Keratinocyte (primary cell): ENCODE measurements around the gene ANGEL1. TPM values are rescaled to one million over a fixed set of nuclear protein-coding genes. Genes with fewer than 3 reads are reported as not detected.

Experiments
- DNase-seq: peaks from one replicate; pipeline ENCODE4 v3.0.0-alpha.2; 2011; ENCODE audit warnings: low read depth, missing footprints, low spot score
- FAIRE-seq: peaks from 2 replicates; lab custom pipeline; 2011; peaks lifted over from hg19 to GRCh38; lab: Jason Lieb, UNC
- H2AFZ ChIP-seq: 2 replicates; pipeline ENCODE4 v1.6.0; 2012; ENCODE audit warnings: low read length, control low read depth, inconsistent platforms; ENCODE audit not compliant: control insufficient read depth
- H3K27ac ChIP-seq: 2 replicates; pipeline ENCODE4 v1.5.1; 2011; ENCODE audit warnings: low read length; ENCODE audit not compliant: control insufficient read depth, insufficient read depth
- H3K27me3 ChIP-seq: 3 replicates; pipeline ENCODE4 v1.6.0; 2011; ENCODE audit warnings: low read length; ENCODE audit not compliant: control insufficient read depth, insufficient read depth; ENCODE audit errors: extremely low read depth
- H3K36me3 ChIP-seq, 2 experiments: 2 replicates in 1 of 2; 3 replicates in 1 of 2; pipeline ENCODE4 v1.5.1; 2011; ENCODE audit warnings: low read length in 2 of 2, mild to moderate bottlenecking in 1 of 2; ENCODE audit not compliant: control insufficient read depth in 2 of 2, insufficient read depth in 2 of 2; ENCODE audit errors: extremely low read depth in 1 of 2
- H3K4me1 ChIP-seq: 3 replicates; pipeline ENCODE4 v1.5.1; 2011; ENCODE audit warnings: low read length; ENCODE audit not compliant: control insufficient read depth, insufficient read depth; ENCODE audit errors: extremely low read depth
- H3K4me2 ChIP-seq: 3 replicates; pipeline ENCODE4 v1.6.0; 2011; ENCODE audit warnings: low read depth, low read length; ENCODE audit not compliant: control insufficient read depth, insufficient read depth; ENCODE audit errors: extremely low read depth
- H3K4me3 ChIP-seq, 3 experiments: fragments of 200-600 bp in 1 of 3; sonication (generic) in 1 of 3; 2 replicates in 2 of 3; 3 replicates in 1 of 3; pipeline ENCODE4 v1.5.1; 2011 to 2016; ENCODE audit warnings: low read length in 3 of 3, mild to moderate bottlenecking in 3 of 3, control low read depth in 2 of 3, inconsistent platforms in 1 of 3, low read depth in 1 of 3, mixed read lengths in 1 of 3, mixed run types in 1 of 3, moderate library complexity in 1 of 3; ENCODE audit not compliant: control insufficient read depth in 2 of 3, insufficient read depth in 2 of 3; ENCODE audit errors: extremely low read depth in 1 of 3
- H3K79me2 ChIP-seq: 2 replicates; pipeline ENCODE4 v1.6.0; 2012; ENCODE audit warnings: low read length; ENCODE audit not compliant: control insufficient read depth, insufficient read depth
- H3K9ac ChIP-seq: 3 replicates; pipeline ENCODE4 v1.6.0; 2011; ENCODE audit warnings: low read length; ENCODE audit not compliant: control insufficient read depth, insufficient read depth; ENCODE audit errors: extremely low read depth
- H3K9me1 ChIP-seq: 3 replicates; pipeline ENCODE4 v1.6.0; 2011; ENCODE audit warnings: low read length; ENCODE audit not compliant: control insufficient read depth, insufficient read depth; ENCODE audit errors: extremely low read depth
- H3K9me3 ChIP-seq: 2 replicates; pipeline ENCODE4 v1.5.1; 2012; ENCODE audit warnings: low read depth, low read length; ENCODE audit not compliant: control insufficient read depth
- H4K20me1 ChIP-seq: 3 replicates; pipeline ENCODE4 v1.6.0; 2011; ENCODE audit warnings: low read length; ENCODE audit not compliant: control insufficient read depth, insufficient read depth; ENCODE audit errors: extremely low read depth
- CTCF ChIP-seq, 3 experiments: IDR thresholded peaks in 1 of 3; conservative IDR thresholded peaks in 1 of 3; optimal IDR thresholded peaks in 1 of 3; 2 replicates in 2 of 3; 3 replicates in 1 of 3; pipeline versions ENCODE3 to v1.5.1; 2011; ENCODE audit warnings: low read length in 3 of 3, mild to moderate bottlenecking in 3 of 3, moderate library complexity in 2 of 3, control low read depth in 1 of 3, inconsistent platforms in 1 of 3; ENCODE audit not compliant: insufficient read depth in 2 of 3; ENCODE audit errors: extremely low read depth in 1 of 3
- EZH2 ChIP-seq: IDR thresholded peaks from one replicate; pipeline ENCODE4 v1.6.1; 2012; ENCODE audit warnings: inconsistent platforms, mild to moderate bottlenecking, low read length, moderate library complexity
- dilution Hi-C: fragments of 300-500 bp; cut with MboI; formaldehyde crosslinking; loops from one replicate; pipeline ENCODE4 v1.7.0; 2020; ENCODE audit warnings: low sequenced_read_pairs; ENCODE audit not compliant: extremely low pct_ligation_motif_present
- polyA plus RNA-seq, 5 experiments: library from polyadenylated mRNA; depleted of rRNA in 3 of 5; stranded (reverse) in 3 of 5; stranded (forward) in 1 of 5; unstranded in 1 of 5; fragments of >200 nt; gene quantifications; 1 replicate in 1 of 5; 2 replicates in 3 of 5; 3 replicates in 1 of 5; pipeline versions ENCODE4 v1.2.1 to v1.2.3, GENCODE V29; 2011 to 2012; ENCODE audit warnings: missing spikeins in 2 of 5, low read depth in 1 of 5, low replicate concordance in 1 of 5

The ANGEL1 gene
- polyA plus RNA-seq, 1 donor (not counting 4 experiments of a cell fraction or from before 2014, with no cell fraction given), result 13.0 TPM

DNA sequence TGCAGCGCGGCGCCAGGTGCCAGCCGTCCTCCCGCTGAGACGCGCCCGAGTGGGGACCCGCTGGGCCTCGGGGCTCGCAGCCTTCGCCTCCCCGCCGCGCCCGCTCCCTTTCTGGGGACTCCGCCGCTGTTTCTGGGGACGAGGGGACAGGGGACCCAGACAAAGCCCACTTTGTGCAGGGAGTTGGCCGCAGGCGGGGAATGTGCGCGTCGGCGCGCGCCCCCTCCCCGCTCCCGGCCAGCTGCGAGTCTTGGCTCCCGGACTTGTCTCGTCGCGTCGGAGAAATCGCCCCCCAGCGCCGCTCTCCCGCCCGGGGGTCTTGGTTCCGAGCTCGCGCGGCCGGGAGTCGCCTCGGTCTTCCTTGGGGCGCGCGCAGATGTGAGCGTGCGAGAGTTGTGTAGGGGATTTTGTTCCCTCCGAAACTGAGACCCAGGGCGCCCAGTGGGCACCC is 50.7 kb downstream of the ANGEL1 start:
- H3K4me2 ChIP-seq, result peak overlapping the region; percentile 86
- DNase-seq (no peak), FAIRE-seq (no peak)
- peaks cover 59% of the 10 kb centered on the region for H3K27me3 ChIP-seq
- H3K9ac ChIP-seq, result no peak overlapping the region
- H3K9me1 ChIP-seq, result no peaks in the 10 kb centered on the region
- H3K9me3 ChIP-seq, result no peaks in the 10 kb centered on the region
- no peaks in the 10 kb centered on the region for H3K79me2 ChIP-seq
- no peak overlapping the region for H3K27ac ChIP-seq
- H3K4me3 ChIP-seq, result peak overlapping the region; percentile 16 to 65 (median 53)
- dilution Hi-C loops, result no loop called here
- H4K20me1 ChIP-seq, result no peaks in the 10 kb centered on the region
- no peaks in the 10 kb centered on the region for H3K36me3 ChIP-seq
- peaks cover 5% of the 10 kb centered on the region for H3K4me1 ChIP-seq
- peak overlapping the region; percentile 79 for H2AFZ ChIP-seq
- TF ChIP-seq CTCF (optimal IDR thresholded peaks at IDR 0.05 in 1 of 3, IDR thresholded peaks at IDR 0.05 in 1 of 3, conservative IDR thresholded peaks at IDR 0.05 in 1 of 3; ENCODE audit: extremely low read depth in 1 of 3, insufficient read depth in 2 of 3, low read length in 3 of 3) (no peak), EZH2 (peak; percentile 72)

DNA sequence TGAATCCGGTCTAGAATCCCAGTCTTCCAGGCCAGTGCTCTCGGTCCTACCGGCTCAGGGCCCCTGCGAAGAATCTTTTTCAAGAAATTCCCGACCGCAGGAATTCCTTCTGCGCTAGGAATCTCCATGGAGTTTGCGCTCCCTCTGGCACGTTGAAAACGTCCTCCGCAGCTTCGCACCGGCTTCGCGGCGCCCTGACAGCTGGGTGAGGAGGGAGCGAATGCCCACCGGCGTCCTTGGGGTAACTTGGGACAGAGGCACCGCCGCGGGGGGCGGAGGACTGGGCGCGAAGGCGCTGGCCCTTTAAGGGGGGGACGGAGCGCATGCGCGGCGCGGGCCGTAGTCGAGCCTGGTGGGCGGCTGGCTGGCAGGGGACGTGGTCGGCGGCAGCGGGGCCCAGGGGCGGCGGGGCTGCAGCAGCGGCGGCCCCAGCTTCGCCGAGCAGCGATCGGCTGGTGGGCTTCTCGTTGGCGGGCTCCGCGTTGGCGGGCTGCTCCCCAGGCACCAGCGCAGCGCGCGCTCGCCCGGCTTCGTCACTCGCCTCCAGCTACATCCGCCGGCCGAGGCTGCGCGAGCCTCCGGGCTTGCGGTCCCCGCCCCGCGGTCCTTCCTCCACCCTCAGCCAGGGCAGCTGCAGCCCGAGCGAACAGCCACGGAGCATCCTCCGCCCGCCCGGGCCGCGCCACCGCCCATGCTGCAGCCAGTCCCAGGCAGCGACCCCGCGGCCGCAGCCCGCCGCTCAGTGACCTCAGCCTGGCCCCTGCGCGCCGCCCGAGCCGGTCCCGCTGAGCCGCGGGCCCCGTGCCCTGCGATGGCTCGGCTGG is 51.3 kb downstream of the ANGEL1 start, which contains the start of gene VASH1:
Gene VASH1, plus strand, starts transcription at position 333 of the 824 bp plus-strand sequence. CDS start 1,354 bp downstream, outside the sequence.
- Histone ChIP-seq H3K9me3 (no peaks in the 10 kb centered on the region), H3K27me3 (peaks cover 59% of the 10 kb centered on the region), H3K79me2 (no peaks in the 10 kb centered on the region), H3K36me3 (no peaks in the 10 kb centered on the region), H2AFZ (peak within 1 kb of the TSS; percentile 79), H3K9me1 (no peaks in the 10 kb centered on the region), H3K4me3 (peak within 1 kb of the TSS; percentile 32 to 65 (median 53)), H3K9ac (no peak within 1 kb of the TSS), H3K4me2 (peak within 1 kb of the TSS; percentile 86), H3K27ac (no peak within 1 kb of the TSS), H4K20me1 (no peaks in the 10 kb centered on the region), H3K4me1 (peaks cover 5% of the 10 kb centered on the region)
- TF ChIP-seq EZH2 (no peak), CTCF (optimal IDR thresholded peaks at IDR 0.05 in 1 of 3, IDR thresholded peaks at IDR 0.05 in 1 of 3, conservative IDR thresholded peaks at IDR 0.05 in 1 of 3; ENCODE audit: extremely low read depth in 1 of 3, insufficient read depth in 2 of 3, low read length in 3 of 3) (no peak)
- dilution Hi-C loops, result no loop called here
- FAIRE-seq (no peak), DNase-seq (no peak)
